Stimulated activated CD8-positive, alpha-beta memory T cell treated with anti-CD3 and anti-CD28 coated beads, Interleukin-15, amount 100 ng/mL, for 1 hour (primary cell): ENCODE measurements around the gene SLC25A43.
"Not testable (repeated sequence)": the region's sequence is repeated elsewhere in the genome, so short reads cannot be mapped to it uniquely, and the experiment has no call there.

Source experiments
- DNase-seq: peaks from one replicate; pipeline ENCODE4 v3.0.0-alpha.2; 2020; ENCODE audit warnings: low read depth

The SLC25A43 gene

DNA sequence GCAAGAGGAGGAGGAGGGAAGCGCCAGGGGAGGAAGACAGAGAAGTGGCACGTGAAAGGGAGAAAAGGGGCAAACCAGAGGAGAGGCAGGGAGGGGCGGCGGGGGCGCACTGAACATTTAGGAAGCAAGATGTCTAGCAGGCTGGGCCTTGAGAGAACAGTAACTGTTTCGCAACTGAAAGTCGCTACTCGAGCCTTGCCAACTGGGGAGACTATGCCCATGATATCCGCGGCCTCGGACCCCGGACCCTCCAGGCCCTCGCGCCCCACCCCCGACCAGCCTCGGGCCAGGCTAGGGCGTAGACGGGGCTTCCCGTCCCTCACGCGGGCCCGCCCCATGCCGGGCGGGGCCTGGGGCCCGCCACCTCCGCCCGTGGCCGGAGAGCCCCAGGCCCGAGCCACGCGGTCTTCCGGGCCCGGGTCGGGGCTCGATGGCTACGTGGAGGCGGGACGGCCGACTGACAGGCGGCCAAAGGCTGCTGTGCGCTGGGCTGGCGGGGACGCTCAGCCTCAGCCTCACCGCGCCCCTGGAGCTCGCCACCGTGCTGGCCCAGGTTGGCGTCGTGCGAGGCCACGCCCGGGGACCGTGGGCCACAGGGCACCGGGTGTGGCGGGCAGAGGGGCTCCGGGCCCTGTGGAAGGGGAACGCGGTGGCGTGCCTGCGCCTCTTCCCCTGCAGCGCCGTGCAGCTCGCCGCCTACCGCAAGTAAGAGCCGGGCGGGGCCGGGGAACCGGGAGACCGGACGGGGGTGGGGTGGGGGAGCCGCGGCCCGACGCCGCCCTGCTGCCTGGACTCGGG lies at the start of gene SLC25A43:
Gene SLC25A43 (plus strand): TSS at position 363 of the 798 bp plus-strand sequence. CDS start 68 bp downstream, at position 431.
- DNase-seq, result no peak

DNA sequence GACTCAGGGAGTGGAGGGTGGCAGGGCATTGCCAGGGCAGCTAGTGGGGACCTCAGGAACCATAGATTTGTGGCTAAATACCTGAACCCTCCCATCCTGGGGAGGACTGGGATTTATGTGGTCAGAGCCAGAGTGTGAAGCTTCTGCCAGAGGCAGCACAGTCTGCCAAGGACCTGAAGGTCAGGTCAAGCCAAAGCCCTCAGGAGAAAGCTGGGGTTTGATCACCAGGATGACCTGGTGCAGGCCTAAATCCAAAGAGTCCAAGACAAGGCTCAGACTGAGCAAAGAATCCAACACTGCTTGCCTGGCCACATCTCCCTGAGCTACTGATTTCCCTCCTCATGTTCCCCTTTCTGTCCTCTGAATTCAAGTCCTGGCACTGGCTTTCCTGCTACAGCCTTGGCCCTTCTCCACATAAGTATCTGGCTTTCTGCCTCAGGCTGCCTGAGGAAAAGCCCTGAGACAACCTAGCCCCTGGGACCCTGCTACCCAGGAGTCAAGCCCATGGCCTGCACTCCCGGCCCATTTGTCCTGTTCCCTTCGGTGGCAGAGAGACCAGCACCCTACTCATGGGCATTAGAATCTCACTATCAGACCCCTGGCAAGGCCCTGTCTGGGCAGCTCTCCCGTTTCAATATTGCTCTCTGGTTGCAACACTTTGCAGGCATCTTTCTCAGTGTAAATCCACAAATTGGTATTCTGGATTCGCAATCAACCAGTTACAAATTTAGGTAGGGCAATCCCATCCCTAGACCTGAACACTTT lies 39.3 kb upstream of the SLC25A43 start:
- DNase-seq, result no peak

DNA sequence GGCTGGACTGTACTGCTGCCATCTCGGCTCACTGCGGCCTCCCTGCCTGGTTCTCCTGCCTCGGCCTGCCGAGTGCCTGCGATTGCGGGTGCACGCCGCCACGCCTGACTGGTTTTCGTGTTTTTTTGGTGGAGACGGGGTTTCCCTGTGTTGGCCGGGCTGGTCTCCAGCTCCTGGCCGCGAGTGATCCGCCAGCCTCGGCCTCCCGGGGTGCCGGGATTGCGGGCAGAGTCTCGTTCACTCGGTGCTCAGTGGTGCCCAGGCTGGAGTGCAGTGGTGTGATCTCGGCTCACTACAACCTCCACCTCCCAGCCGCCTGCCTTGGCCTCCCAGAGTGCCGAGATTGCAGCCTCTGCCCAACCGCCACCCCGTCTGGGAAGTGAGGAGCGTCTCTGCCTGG lies 37.7 kb upstream of the SLC25A43 start:
- not testable (repeated sequence) for DNase-seq

DNA sequence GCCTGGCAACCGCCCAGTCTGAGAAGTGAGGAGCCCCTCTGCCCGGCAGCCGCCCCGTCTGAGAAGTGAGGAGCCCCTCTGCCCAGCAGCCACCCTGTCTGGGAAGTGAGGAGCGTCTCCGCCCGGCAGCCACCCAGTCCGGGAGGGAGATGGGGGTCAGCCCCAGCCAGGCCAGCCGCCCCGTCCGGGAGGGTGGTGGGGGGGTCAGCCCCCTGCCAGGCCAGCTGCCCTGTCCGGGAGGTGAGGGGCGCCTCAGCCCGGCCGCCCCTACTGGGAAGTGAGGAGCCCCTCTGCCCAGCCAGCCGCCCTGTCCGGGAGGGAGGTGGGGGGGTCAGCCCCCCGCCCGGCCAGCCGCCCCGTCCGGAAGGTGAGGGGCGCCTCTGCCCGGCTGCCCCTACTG lies 37.1 kb upstream of the SLC25A43 start:
- DNase-seq, result not testable (repeated sequence)

DNA sequence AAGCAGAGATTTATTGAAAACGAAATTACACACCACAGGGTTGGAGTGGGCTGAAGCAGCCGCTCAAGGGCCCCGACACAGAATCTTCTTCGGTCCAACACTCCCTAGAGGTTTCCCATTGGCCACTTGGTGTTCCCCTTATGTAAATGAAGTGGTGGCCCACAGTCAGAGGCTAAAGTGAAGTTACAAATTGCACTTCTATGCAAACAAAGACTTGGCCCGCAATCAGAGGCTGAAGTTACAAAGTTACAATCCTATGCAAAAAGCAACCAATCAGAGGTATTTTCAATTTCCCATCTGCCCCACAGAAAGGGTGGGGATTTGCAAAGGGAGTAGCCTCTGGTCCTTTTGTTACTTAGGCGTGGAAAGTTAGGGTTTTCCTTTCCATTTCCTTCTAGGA lies 35.7 kb upstream of the SLC25A43 start:
- no peak for DNase-seq

DNA sequence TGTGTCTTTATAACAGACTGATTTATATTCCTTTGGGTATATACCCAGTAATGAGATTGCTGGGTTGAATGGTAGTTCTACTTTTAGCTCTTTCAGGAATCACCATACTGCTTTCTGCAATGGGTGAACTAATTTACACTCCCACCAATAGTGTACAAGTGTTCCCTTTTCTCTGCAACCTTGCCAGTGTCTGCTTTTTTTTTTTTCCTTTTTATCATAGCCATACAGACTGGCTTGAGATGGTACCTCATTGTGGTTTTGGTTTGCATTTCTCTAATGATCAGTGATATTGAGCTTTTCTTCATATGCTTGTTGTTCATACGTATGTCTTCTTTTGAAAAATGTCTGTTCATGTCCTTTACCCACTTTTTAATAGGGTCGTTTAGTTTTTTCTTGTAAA lies 27.3 kb upstream of the SLC25A43 start:
- not testable (repeated sequence) for DNase-seq

DNA sequence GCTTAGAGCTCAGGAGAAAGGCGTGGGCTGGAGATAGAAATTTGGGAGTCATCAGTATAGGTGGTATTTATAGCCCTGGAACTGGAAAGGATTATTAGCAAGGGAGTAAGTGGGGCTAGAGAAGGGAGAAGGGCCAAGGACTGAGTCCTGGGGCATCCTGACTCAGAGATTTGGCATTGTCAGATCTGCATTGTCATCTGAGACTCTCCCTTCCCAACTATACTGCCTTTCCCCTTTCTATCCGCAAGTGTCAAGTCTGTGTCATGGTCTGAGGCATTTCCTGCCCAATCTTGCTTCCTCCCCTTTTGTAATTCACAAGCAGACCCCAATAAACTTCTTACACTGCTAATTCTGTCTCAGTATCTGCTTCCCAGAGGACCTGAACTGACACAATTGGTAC lies 24.4 kb upstream of the SLC25A43 start:
- DNase-seq, result no peak

DNA sequence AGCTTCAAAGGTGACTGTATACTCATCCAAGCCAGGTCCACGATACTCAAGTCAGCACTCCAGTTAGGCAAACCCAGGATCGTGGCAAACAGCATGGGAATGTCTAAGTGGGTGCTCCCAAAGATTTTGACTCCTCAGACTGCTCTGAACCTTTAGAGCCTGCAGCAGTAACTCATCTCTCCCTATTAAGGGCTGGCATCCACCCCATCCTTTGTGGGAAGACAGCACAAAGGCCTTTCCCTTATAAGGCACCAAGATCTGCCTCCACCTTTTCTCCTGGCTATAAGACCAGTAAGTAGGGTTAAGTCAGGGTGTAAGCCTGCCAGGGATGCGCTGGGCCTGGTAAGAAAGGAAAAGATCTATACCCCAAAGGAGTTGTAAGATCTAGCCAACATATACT lies 23.6 kb upstream of the SLC25A43 start:
- DNase-seq, result no peak

DNA sequence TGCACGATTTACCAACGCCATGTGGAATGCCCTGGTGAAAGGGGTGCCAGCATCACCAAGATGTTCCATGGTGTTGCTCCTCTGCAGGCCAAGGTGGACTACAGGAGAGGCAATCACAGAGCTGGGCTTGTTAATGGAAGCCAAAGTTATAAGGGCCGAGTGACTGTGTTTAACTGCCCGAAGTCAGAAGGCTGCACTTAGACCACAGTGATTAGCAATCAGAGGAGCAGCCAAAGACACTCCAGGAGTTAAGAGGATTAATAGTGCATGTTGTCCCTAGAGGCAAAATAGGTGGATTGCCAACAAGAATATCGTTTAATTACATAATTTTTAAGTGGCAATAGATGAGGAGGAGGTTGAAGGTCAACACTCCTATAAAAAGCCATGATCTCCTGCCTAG lies 22.8 kb upstream of the SLC25A43 start:
- no peak for DNase-seq

DNA sequence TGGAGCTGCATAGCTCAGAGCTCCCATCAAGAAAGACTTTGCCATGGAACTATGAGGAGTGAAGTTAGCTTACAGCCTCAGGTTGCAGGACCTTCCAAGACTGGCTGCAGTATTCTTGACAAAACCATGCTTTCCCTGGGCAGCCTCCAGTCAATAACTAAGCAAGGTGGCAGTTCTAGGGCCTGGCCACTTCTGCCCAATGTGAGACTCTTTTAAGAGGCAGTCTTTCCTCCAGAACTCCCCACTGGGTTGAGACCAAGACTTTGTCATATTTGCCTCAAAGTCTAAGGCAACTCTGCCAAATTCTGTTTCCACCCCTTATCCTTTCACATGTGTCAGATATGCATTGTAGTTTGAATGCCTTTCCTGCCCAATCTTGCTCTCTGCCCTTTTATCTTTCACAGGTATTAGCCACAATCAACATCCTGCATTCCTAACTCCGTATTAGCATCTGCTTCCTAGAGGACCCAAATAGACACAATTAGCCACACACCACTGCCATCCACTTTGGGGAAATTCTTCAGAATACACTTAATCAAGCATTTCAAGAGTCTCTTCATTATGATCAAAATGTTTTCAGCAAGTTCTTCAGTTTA lies 17.7 kb upstream of the SLC25A43 start:
- no peak for DNase-seq

DNA sequence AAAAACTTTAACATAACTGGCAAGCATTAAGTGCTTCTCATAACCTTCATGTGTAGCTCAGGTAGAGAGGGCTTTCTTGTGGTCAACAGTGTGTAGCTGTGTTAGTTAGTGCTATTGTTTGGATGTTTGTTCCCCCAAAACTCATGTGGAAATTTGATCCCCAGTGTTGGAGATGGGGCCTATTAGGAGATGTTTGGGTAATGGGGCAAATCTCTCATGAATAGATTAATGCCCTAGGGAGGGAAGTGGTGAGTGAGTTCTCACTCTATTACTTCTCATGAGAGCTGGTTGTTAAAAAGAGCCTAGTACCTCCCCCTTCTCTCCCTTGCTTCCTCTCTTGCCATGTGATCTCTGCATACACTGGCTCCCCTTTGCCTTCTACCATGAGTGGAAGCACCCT lies 16.5 kb upstream of the SLC25A43 start:
- DNase-seq, result no peak

DNA sequence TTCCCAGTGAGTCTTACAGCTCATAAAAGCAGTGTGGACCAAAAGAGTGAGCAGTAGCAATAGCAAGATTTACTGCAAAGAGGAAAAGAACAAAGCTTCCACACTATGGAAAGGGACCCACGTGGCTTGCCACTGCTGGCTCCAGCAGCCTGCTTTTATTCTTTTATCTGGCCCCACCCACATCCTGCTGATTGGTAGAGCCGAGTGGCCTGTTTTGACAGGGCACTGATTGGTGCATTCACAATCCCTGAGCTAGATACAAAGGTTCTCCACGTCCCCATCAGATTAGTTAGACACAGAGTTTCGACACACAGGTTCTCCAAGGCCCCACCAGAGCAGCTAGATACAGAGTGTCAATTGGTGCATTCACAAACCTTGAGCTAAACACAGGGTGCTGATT lies 12.5 kb upstream of the SLC25A43 start:
- not testable (repeated sequence) for DNase-seq

DNA sequence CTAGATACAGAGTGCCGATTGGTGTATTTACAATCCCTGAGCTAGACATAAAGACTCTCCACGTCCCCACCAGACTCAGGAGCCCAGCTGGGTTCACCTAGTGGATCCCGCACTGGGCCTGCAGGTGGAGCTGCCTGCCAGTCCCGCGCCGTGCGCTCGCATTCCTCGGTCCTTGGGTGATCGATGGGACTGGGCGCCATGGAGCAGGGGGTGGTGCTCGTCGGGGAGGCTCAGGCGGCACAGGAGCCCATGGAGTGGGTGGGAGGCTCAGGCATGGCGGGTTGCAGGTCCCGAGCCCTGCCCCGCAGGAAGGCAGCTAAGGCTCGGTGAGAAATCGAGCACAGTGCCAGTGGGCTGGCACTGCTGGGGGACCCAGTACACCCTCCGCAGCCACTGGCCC lies 11.7 kb upstream of the SLC25A43 start:
- DNase-seq, result not testable (repeated sequence)

DNA sequence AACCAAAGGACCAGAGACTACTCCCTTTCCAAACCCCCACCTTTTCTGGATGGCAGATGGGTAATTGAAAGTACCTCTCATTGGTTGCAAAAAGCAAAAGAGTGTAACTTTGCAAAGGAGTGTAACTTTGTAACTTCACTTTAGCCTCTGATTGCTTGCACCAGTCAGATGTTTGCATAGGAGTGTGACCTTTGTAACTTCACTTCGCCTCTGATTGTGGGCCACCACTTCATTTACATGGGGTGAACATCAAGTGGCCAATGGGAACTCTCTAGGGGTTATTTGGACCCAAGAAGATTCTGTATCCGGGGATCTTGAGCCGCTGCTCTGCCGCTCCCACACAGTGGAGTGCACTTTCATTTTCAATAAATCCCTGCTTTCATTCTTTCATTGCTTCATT lies 9.9 kb upstream of the SLC25A43 start:
- no peak for DNase-seq

DNA sequence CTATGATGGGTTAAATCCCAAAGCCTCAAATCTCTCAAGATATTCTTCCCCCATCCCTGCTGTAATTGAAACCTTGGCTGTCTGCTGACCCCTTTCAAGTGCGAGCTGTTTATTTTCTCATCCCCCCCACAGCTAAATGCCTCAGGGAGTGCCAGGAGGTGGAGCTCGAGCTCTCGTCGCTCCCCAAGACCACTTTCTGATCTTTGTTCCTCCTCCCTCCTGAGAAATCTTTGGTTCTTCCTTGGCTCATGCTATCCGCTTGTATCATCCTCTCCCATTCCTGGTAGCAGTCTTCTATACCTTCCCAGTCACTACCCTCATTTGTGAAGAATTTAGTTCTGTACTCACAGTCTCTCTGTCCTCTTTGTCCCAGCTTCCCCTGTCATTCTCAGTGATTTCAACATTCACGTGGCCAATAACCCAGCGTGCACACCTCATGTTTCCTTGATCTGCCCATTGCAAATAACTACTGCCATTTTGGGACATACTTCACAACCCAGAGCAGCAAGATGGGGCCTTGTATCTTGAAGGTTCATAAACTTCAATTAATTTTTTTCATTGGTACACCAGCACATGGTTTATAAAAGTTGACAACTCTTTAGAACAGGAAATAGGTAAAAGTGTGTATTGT lies 9.2 kb upstream of the SLC25A43 start:
- no peak for DNase-seq

DNA sequence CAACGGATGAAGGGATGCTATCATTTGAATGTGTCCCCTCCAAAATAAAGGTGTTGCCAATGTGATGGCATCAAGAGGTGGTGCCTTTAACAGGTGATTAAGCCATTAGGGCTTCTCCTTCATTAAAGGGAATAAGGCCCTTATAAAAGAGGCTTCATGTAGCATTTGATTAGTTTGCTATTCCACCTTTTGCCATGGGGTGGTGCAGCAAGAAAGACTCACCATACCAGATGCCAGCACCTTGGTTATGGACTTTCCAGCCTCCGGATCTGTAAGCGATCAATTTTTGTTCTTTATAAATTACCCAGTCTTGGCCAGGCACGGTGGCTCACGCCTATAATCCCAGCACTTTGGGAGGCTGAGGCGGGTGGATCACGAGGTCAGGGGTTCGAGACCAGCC lies 7.9 kb upstream of the SLC25A43 start:
- DNase-seq, result no peak

DNA sequence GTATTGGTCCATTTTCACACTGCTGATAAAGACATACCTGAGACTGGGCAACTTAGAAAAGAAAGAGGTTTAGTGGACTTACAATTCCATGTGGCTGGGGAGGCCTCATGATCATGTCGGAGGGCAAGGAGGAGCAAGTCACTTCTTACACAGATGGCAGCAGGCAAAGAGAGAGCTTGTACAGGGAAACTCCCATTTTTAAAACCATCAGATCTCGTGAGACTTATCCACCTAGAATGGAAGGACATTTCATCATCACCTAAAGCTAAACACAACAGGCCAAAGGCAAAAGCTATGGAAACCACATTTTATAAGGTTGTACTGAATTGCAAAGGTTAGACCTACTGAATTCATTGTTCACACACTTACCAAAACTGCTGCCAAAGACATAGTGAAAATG lies 6.0 kb upstream of the SLC25A43 start:
- no peak for DNase-seq

DNA sequence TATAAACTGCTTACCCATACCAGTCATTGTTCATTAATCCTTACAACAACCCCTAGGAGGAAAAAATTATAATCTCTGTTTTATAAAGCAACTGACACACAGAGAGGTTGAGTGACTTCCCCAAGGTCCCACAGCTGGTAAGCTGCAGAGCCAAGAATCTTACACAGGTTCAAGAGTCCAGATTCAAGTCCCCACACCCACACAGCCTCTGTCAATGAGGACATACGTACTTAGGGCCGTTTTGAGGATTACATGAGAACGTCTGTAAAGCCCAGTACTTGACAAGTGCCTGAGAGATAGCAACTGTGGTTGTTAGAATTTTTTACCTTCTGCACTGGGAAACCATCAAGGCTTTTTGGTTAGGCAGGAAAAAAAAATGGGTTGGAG lies 556 bp upstream of the SLC25A43 start:
- DNase-seq, result no peak

DNA sequence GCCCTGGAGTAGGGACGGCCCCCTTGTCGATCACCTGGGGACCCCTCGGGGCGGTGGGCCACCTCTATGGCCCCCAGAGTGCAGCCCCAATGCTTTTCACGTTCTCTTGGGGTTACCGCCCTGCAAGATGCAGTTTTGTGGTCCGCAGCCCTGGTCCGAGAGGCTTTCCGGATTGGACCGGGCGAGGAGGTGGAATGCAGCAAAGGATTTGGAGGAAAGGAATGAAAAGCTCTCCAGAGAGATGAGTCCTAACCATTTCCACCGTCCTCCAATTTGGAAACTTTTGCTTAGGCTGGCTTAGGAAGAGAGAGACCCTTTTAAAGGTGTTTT lies 601 bp downstream of the SLC25A43 start:
- DNase-seq, result no peak

DNA sequence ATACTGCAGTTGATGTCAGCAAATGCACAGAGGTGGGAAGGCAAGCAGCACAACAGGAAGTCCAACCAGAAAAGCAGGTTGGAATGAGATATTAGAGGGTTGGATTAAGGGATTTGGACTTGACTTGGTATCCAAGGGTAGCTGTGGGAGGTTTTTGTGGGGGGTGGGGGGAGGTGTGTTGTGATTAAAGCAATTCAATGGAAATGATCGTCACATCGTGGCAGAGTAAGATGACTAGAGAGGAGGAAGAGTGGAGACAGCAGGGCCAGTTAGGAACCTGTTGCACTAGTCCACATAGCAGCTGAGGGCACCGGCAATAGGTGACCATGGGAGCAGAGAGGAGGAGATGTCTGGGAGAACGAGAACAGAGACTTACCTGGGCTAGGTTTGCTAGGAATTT lies 2.4 kb downstream of the SLC25A43 start:
- DNase-seq, result no peak

DNA sequence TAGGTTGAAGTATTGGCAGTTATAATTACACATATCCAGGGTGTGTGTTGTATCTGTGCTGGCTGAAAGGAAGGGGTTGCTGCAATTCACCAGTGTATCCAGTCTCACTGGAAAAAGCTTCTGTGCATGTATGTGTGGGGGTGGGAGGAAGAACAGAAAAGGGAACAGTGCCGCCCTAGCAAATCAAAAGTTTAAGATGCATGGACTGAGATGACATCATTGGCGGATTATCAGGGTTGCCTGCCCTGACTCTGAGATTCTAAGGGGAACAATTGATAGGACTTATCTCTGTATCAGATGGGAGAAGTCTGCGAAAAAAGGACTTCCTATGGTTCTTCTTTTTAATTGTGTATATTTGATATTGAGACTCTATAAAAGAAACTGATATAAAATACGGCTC lies 3.5 kb downstream of the SLC25A43 start:
- no peak for DNase-seq

DNA sequence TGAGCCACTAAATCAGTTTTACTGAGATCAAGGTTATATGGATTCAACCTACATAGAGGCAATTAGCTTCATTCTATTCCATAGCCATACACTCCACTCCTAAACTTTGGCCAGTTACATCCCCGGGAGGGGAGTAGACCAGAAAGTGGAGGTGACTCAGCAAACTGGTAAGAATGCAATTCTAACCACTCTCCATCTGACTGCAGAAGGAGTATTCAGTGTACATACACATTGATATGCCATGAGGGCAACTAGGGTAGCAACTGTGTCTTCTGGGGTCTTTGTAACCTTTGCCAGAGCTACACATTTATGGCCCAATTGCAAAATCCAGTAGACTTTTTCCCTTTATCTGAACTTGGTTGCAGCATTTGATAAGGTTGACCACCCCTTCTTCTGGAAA lies 7.6 kb downstream of the SLC25A43 start:
- DNase-seq, result no peak

DNA sequence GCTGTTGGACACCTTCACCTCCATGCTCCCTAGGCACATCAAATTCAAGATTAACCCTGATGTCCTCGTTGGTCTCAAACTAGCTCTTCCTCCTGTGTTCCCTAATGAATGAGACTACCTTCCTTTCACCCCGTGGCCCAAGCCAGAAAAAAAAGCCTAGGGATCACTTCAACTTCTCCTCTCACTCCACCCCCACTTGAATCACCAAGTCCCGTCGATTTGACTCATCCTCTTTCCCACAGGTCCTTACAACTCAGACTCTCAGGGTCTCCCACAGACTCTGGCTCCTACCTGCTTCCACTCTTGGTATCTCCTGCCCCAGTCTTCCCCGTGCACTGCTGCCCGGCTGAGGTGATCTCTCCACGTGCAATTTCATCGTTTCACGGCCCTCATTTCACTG lies 8.5 kb downstream of the SLC25A43 start:
- no peak for DNase-seq
